HuH-7 (cell line): ENCODE results near the gene MUC2.
"Not testable (repeated sequence)": the region's sequence is repeated elsewhere in the genome, so short reads cannot be mapped to it uniquely, and the experiment has no call there.

Experiments
- DNase-seq: peaks from one replicate; pipeline ENCODE4 v3.0.0; 2011; ENCODE audit warnings: low spot score

The MUC2 gene

GRCh38 chr11:1106387-1106786, 31.7 kb downstream of the MUC2 start:
- DNase-seq, result no peak

- DNase-seq, result no peak
Observed at GRCh38 chr11:1107316-1108245, 32.9 kb downstream of the MUC2 start.

GRCh38 chr11:1108246-1108900, 33.7 kb downstream of the MUC2 start:
- no peak for DNase-seq

- no peak for DNase-seq
Observed at GRCh38 chr11:1109101-1109917, 34.6 kb downstream of the MUC2 start.

GRCh38 chr11:1109918-1110705, 35.4 kb downstream of the MUC2 start:
- DNase-seq, result no peak

GRCh38 chr11:1111545-1112212, 37.0 kb downstream of the MUC2 start:
- no peak for DNase-seq

- DNase-seq, result no peak
Observed at GRCh38 chr11:1112351-1113191, 37.9 kb downstream of the MUC2 start.

- no peak for DNase-seq
Observed at GRCh38 chr11:1113405-1114201, 38.9 kb downstream of the MUC2 start.

GRCh38 chr11:1115292-1115691, 40.6 kb downstream of the MUC2 start:
- DNase-seq, result not testable (repeated sequence)

GRCh38 chr11:1116104-1116503, 41.4 kb downstream of the MUC2 start:
- DNase-seq, result no peak

GRCh38 chr11:1116666-1117390, 42.2 kb downstream of the MUC2 start:
- DNase-seq, result no peak

- no peak for DNase-seq
Observed at GRCh38 chr11:1117992-1118391, 43.3 kb downstream of the MUC2 start.

GRCh38 chr11:1118755-1119603, 44.3 kb downstream of the MUC2 start:
- DNase-seq, result no peak

- no peak for DNase-seq
Observed at GRCh38 chr11:1119604-1120146, 45.0 kb downstream of the MUC2 start.

GRCh38 chr11:1120532-1121330, 46.1 kb downstream of the MUC2 start:
- no peak for DNase-seq

- no peak for DNase-seq
Observed at GRCh38 chr11:1121331-1121812, 46.7 kb downstream of the MUC2 start.
